GM19395 (cell line): ENCODE measurements around the gene BRD4.

ENCODE experiments used
- ATAC-seq: cut with Tn5 transposase; IDR thresholded peaks from one replicate; pipeline ENCODE4 v1.9.1; 2021; ENCODE audit warnings: mild to moderate bottlenecking, moderate library complexity; ENCODE audit not compliant: unreplicated experiment

The BRD4 gene

GRCh38 chr19:15291548-15292021 is 40.8 kb downstream of the BRD4 start:
- ATAC-seq: no peak

- no peak for ATAC-seq
Observed at GRCh38 chr19:15291089-15291488, 41.2 kb downstream of the BRD4 start.

- no peak for ATAC-seq
Observed at GRCh38 chr19:15290166-15290565, 42.2 kb downstream of the BRD4 start.

GRCh38 chr19:15289673-15290072 is 42.7 kb downstream of the BRD4 start:
- no peak for ATAC-seq

GRCh38 chr19:15288146-15288963 is 44.0 kb downstream of the BRD4 start:
- no peak for ATAC-seq

- no peak for ATAC-seq
Observed at GRCh38 chr19:15287496-15287895, 44.8 kb downstream of the BRD4 start.

- no peak for ATAC-seq
Observed at GRCh38 chr19:15286688-15287365, 45.5 kb downstream of the BRD4 start.

GRCh38 chr19:15285896-15286591 is 46.3 kb downstream of the BRD4 start:
- peak; percentile 62 for ATAC-seq

- no peak for ATAC-seq
Observed at GRCh38 chr19:15284896-15285295, 47.4 kb downstream of the BRD4 start.

GRCh38 chr19:15284091-15284490 is 48.2 kb downstream of the BRD4 start:
- ATAC-seq: no peak

GRCh38 chr19:15283141-15283883 is 49.0 kb downstream of the BRD4 start:
- no peak for ATAC-seq

GRCh38 chr19:15282311-15282705 is 50.0 kb downstream of the BRD4 start:
- no peak for ATAC-seq

- no peak for ATAC-seq
Observed at GRCh38 chr19:15280915-15281683, 51.2 kb downstream of the BRD4 start.

GRCh38 chr19:15280048-15280725 is 52.2 kb downstream of the BRD4 start:
- ATAC-seq: no peak

GRCh38 chr19:15279326-15279904 is 52.9 kb downstream of the BRD4 start:
- no peak for ATAC-seq

- no peak for ATAC-seq
Observed at GRCh38 chr19:15276620-15277215, 55.6 kb downstream of the BRD4 start.

GRCh38 chr19:15274477-15274876 is 57.9 kb downstream of the BRD4 start:
- no peak for ATAC-seq

GRCh38 chr19:15269806-15270205 is 62.5 kb downstream of the BRD4 start:
- ATAC-seq: no peak

- no peak for ATAC-seq
Observed at GRCh38 chr19:15268928-15269253, 63.4 kb downstream of the BRD4 start.
